GM19372 (cell line): ENCODE measurements around the gene NOP16.

ENCODE experiments used
- ATAC-seq: cut with Tn5 transposase; IDR thresholded peaks from one replicate; pipeline ENCODE4 v1.9.1; 2021; ENCODE audit warnings: mild to moderate bottlenecking, low read depth, moderate library complexity; ENCODE audit not compliant: unreplicated experiment

The NOP16 gene

DNA sequence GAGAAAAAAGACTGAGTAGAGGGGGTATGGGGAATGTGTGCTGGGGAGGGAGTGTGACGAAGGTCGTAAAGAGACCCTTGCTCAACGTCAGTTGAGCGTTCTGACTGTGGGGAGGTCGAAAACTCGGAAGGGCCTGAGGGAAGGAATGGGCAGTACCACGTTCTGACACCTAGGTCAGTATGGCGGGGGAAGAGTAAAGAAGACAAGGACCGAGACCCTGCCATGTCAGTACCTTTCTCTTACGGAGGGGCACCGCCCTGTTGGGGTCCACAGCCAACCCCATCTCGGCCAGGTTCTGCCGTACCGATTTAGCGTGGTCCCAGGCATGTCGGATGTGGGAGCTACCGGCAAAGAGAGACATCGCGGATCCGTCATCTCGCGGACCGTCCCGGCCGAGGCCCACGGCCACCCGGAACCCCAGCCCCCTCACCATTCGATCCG is 375 bp downstream of the NOP16 start:
- peak; percentile 0 for ATAC-seq

DNA sequence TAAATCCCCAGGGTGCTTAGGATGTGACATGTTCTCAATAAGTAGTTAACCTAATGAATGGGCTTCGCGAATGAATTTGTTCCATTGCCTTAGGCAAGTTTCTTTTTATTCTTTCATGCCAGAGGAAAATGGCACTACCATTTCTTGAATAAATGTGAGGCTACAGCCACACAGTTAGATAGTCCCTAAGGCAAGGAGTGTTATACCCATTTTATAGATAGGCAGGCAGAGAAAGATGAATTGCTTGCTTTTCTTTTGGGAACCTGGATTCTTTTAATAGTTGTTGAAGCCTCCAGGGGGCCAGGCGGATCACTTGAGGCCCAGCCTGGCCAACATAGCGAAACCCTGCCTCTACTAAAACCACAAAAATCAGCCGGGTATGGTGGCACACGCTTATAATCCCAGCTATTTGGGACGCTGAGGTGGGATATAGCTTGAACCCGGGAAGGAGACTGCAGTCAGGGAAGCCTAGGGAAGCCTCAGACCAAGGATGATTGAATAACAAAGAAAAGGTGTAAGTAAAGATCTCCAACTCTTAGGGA is 943 bp downstream of the NOP16 start:
- no peak for ATAC-seq

DNA sequence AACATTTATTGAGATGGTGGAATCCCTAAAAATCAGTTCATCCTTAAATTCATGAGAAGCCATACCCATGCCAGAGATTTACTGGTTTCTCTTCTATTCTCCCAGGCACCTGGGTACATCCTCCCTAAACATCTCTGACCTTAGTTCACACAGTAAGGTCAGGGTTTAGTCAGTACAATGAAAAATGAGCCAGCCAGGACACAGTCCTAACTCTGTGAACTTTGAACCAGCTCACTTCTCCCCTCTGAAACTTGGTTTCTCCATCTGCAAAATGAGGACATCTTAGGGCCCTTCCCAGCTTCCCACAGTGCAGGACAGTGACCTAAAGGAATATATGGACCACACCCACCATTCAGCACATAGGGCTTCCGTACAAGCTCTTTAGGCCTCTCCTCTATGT is 1.9 kb downstream of the NOP16 start:
- no peak for ATAC-seq

DNA sequence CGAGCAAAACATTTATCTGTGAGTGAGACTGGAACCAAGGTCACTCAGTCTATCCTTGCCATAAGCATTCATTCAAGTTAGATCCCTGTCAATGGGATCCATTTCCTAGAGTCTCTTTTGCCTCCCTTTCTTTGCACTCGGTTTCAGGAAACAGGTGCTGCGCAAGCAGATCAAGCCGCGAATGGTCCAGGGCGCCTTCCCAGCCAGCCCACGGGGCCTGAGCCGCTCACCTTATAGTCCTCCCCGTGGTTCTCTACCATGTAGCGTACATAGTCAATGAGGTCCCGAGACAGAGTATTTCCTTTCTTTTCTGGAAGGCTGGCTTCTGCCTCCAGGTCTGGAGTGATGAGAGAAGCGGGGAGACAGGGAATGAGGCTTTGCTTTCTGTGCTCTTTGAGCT is 3.4 kb downstream of the NOP16 start:
- ATAC-seq = no peak

DNA sequence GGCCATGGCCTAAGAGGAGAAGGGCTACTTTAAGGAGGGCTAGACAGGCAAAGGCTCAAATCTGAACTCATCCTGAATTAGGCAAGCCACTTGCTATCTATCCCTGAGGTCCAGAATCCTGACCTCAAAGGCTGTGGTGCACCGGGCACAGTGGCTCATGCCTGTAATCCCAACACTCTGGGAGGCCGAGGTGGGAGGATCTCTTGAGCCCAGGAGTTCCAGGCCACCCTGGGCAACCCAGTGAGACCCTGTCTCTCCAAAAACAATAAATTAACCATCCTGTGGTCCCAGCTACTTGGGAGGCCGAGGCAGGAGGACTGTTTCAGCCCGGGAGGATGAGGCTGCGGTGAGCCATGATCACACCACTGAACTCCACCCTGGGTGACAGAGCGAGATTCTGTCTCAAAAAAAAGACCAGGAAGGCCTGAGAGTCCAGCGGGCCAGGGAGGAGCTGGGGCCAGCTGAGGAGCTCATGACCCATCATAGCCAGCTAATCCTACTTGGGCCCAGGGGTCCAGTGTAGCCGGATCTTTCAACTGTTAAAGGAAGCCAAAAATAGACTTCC is 4.0 kb downstream of the NOP16 start:
- ATAC-seq = no peak

DNA sequence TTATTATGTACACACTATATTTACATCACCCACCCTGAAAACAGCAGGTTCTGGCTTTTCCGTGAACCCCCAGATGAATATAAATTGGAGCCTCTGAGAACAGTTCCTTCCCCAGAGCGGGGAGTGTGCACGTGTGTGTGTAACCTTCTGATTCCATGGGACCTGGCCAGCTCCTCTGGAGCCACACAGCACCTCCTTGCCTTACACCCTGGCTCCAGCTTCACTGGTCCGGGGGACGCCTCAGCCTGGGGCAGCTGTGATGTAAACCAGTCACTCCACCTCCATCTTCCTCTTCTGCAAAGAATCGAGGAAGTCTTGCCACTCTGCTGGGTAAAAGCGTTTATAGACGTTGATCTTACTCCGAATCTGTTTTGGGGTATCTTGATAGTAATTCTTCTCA is 4.4 kb downstream of the NOP16 start:
- no peak for ATAC-seq

DNA sequence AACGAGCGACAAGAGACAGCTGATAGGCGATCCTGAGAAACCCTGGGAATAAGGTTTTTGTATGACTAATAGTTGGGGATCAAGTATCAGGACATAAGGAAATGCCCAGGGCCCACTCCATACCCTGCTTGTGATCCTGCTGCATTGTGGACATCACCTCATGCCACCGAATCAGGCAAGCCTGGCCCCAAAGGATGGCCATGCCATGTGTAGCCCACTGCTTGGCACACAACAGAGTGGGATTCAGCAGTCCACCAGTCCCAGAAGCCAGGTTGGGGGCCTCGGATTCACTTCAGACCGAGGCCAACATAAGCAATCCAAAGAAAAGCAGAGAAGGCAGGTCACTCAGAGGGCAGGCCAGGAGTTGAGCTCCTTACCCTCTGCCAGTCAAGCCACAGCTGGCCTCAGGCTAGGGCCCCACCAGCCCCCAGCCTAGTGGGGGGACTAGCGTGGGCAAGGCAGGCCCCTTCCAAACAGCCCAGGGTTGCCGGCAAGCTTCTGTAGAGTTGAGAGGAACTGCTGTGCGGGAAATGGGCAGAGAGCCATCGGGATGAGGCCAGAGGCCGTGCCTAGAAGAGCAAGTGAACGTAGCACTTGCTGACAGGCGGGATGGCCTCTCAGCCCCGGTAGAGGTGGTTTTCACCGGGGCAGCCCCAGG is 5.0 kb downstream of the NOP16 start:
- no peak for ATAC-seq

DNA sequence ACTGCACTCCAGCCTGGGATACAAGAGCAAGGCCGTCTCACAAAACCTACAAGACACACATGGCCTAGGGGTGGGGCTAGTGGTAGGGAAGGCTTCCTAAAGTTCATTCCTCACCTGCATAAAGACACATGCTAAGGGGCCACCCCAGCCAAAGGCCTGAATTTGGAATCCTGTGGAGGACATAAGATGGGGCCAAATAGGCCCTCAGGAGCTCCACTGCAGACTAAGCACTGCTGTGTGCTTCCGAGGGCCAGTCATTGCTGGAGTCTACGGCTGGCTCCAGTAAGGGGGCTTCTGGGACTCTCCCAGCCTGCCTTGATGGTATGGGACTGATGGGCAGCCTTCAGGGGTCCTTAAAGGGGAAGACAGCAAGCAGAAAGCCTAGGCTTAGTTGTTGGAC is 5.7 kb downstream of the NOP16 start:
- no peak for ATAC-seq

DNA sequence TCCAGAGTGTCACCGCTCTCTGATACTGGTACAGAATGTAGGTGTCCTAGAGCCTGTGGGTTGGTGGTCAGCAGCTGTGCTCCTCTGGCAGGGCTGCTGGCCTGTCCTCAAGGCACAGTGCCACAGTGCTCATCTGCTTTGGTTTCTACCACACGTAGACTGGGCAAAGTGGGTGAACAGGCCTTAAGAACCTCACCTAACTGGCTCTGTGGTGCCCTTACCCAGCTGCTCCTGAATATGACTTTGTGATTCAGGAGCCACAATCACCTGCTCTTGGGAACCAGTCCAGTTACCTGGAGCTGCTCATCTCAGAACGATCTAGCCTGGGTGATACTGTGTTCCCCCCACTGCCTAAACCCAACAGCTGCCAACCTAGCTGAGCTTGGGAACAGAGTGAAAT is 6.4 kb downstream of the NOP16 start:
- no peak for ATAC-seq

DNA sequence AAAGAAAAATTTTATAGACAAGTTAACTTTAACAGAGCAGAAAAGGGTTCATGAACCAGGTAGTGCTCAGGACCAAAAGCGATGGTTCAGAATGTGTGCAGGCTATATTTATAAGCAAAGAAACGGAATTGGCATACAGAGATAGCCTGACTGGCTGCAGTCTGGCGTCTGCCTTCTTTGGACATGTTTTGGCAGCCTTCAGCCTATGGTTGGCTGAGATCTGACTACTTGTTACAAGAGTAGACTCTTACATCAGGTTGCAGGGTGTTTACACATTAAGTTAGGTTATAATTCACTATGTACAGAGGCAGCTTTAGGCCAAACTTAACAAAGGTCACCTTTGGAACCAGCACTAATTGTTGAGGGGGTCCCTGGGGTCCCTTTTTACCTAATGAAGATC is 7.0 kb downstream of the NOP16 start:
- no peak for ATAC-seq

DNA sequence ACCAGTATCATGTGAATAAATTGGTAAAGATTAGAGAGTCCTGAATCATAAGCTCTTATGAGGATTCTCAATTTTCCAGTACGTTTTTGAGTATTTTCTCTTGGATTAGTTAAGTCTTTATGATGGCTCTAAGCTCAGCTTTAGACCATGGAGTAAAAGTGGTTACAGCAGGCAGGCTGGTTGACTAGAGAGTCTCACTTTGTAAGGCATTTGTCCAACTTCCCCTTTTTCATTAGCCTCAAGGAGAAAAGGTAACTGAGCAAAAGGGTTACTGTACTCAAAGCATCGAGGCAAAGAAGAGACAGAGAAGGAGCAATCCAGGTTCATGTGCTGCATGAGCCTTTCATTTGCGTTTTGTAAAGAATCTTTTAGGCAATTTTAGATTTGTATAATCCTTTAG is 8.5 kb downstream of the NOP16 start:
- no peak for ATAC-seq

DNA sequence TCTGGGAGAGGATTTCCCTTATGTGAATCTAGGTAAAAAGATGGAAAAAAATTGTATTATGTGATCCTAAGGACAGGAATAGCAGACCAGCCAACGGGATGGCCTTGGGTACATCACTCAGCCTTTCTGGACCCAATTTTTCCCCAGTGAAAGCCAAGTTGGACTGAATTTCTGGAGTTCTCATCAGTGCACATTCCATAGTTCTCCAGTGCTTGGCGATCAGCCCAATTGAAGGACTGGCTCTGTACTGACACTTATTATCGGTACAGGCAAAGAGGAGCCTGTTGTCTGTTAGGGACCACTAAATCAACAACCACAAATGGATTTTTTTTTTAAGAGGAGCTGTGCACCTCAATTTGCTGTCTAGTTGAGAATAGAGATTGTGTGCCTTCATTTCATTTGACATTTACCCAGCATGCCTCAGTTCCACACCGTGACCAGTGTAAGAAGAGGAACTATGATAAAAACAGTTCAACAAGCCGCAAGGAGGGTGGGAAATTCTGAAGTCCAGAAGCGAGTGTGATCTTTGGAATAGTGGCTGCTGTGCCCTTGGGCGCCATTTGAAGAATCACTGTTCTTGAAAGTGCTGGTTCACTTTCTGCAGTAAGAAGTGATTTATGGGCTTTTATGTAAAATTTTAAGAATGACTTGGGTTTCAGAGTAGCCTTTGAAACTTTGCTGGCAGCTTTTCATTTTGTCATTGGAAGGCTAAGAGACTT is 15.1 kb downstream of the NOP16 start:
- no peak for ATAC-seq

DNA sequence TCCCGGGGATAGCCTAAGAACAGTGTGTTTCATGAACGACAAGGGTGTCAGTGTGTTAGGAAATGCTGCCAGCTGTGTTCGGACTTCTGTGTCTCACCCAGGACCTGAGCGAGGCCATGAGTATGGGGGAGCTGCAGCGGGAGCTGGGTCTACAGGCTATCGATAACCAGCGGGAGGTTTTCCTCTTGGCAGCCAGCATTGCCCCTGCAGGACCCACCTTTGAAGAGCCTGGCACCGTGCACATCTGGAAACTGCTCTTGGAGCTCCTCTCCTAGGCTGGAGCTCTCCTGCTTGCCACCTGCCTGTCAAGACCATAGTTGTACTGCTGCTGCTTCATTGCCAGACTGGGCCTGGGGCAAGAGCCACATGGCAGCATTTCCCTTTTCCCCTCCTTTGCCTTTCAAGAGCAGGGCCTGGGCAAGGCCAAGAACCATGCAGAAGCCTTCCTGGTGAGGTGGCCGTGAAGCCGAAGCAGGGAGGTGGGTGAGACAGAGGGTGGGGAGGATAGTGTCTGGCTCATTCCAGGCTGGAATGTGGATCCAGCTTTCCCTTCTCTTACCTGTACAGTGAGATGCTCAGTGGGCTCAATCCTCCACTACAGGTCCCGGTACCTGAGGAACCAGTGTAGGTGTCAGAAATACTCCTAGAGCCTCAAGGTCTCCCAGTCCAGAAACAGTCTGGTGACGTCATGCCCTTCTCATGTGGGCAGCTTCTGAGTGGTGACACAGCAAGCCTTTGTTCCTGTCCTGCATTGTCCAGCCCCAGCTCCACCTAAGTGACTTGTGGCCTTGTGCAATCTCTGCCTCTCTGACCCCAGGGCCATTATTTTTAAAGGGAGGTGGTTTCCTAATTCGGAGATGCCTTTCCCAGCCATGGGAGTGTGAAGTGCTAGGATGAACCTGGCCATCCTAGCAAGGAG is 16.5 kb downstream of the NOP16 start:
- ATAC-seq = no peak

DNA sequence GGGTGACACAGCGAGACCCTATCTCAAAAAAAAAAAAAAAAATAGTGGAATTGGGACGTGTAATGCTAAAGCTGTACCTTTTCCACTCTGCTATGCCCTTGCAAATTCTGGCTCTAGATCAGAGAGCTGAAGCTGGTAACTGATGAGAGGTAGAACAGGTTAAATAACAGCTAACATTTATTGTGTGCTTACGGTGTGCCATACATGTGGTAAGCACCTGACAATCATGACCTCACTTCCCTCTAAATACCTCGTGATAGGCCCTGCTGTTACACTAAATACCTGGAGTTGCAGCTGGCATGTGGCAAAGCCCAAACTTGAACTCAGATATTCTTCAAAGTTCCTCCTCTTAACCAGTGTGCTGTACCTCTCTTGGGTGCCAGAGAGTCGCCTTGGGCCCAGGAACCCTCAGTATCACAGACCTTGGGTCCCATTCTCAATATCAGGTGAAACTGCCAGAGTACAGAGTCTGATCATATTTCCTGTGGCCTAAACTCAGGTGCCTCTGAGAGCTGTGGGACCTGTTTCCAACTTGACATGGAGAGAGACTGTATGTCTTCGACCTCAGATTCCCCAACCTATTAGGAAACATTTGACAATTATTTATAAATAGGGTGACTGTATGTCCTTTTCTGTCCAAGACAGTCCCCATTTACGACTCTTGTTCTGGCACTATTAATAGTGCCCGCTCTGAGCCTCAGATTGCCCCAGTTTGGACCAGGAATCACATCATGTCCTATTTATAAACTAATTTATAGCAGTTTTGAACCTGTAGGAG is 18.3 kb downstream of the NOP16 start:
- no peak for ATAC-seq

DNA sequence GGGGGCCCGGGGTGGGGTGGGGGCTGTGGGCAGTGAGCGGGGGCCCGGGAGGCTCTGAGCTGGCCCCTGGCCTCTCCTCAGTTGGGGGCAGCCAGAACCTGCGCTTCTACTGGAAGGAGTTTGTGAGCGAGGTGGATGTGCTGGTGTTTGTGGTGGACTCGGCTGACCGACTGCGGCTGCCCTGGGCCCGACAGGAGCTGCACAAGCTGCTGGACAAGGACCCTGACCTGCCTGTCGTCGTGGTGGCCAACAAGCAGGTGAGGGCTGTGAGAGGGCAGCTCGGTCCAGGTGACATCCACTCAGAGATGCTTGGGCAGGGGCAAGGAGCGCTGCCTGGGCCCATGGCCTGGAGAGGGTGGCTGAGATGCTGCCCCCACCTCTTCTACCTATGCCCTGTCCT is 19.7 kb downstream of the NOP16 start:
- no peak for ATAC-seq

DNA sequence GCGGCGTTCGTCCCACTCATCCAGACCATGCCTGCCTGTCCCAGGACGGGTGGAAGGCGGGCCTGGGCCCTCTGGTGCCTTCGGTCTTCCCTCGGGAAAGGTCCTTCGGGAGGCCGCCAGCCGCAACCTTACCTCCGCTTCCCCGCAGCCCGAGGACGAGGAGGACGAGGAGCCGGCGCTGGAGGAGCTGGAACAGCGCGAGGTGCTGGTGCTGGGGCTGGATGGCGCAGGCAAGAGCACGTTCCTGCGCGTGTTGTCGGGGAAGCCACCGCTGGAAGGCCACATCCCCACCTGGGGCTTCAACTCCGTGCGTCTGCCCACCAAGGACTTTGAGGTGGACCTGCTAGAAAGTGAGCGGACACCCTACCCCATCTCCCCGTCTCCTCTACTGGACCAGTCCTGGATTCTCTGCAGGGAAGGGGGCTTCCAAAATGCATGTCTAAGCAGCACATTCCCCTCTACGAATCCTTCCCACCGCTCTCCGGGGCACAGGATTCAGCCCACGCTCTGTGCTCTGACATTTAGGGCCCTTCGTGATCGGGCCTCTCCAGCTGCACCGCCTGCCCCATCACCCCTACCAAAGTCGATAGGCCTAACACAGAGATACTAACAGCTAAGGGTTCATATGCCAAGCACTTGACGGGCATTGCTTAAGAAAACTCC is 22.0 kb downstream of the NOP16 start:
- ATAC-seq = no peak

DNA sequence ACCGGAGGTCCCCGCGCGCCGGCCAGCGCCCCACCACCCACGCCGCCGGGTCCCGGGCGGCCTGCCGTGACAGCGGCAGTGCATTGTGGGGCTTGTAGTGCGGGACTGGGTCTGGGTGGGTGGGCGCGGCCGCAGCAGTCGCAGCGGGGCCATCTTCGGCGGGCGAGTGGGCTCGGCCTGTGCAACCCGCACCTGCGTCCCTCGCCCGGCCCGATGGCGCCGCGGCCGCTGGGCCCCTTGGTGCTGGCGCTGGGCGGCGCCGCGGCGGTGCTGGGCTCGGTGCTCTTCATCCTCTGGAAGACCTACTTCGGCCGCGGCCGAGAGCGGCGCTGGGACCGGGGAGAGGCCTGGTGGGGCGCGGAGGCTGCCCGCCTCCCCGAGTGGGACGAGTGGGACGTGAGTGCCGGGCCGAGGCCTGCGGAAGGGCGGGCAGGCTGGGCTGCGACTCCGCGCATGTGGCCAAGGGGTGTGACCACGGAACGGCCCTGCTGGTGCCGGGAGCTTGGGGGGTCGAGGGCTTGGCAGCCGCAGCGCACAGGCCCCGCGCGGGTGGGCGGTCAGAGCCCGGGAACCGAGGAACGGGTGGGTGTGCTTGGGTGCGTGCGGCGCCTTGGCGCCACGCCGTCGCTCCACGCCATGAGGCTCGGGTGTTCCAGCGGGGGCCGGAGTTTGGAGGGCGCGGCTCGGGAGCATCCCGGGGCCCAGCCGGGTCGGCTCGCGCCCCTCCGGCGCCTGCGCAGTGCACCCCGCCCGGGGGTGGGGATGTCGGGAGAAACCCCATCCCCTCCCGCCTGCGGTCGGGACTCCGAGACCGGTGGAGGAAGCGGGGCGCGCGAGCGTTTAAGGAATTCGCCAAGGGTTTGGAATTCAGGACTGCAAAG is 22.8 kb downstream of the NOP16 start, which contains the start of gene ARL10:
TSS of gene ARL10 (plus strand) at position 137 of the 881 bp plus-strand sequence. CDS start at position 214, 77 bp downstream.
- peak; percentile 36 for ATAC-seq

DNA sequence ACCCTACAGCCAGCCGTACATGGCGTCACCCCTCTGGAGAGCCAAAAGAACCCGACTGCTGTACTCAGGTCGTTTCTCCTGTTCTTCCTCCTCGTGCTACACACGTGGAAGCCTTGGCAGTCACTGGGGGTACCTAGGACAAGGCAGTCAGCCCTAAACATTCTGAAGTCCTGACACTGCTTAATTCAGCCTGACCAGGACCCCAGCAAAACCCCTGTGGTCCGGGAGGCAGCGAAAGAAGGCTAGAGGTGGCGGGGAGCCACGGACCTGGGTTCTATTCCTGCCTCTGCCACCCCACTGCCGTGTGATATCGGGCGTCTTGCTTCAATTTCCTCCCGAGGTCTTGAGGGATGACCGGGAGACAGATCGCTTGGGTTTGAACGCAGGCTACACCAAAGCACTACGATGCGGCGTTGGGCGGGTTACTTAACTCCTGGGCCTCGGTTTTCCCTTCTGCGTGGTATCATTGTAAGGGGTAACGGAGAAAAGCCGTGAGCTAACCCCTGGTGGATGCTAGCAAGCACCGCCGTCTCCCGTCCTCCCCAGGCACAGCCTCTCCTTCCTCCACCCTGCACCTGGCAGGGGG is 23.5 kb downstream of the NOP16 start:
- ATAC-seq = no peak
